ENCODE data around the gene BPI. TPM values are rescaled to one million over a fixed set of nuclear protein-coding genes. Genes with fewer than 3 reads are reported as not detected.

BPI gene
- total RNA-seq, 2 experiments from 2014 or later = not detected

GRCh38 chr20:38316341-38316740 is 12.4 kb downstream of the BPI start:
- no peak overlapping the region for H3K27ac ChIP-seq (ENCODE audit: low read depth, low read length, poor library complexity, severe bottlenecking)
- H2AFZ ChIP-seq (ENCODE audit: low read length) = no peak overlapping the region
- no peaks in the 10 kb centered on the region for H3K4me1 ChIP-seq (ENCODE audit: insufficient read depth, low read length, poor library complexity, severe bottlenecking)
- BruUV-seq (replicated peaks) = no TSS peak
- no peak for DNase-seq (ENCODE audit: low spot score)
- POLR2A ChIA-PET = no interaction called here
- TF ChIP-seq EZH2phosphoT487 (IDR thresholded peaks at IDR 0.05; ENCODE audit: borderline replicate concordance, low read depth, low read length) (no peak), CTCF (conservative IDR thresholded peaks at IDR 0.05; ENCODE audit: low read length) (no peak)
- CTCF ChIA-PET (ENCODE audit: unreplicated experiment) = no interaction called here
- H3K79me2 ChIP-seq (ENCODE audit: insufficient read depth, low read depth, low read length) = no peaks in the 10 kb centered on the region
- no peaks in the 10 kb centered on the region for H3K9me2 ChIP-seq (ENCODE audit: insufficient read depth, low read length)
- no peak overlapping the region for H3K4me3 ChIP-seq (ENCODE audit: low read depth, low read length, poor library complexity, severe bottlenecking)
- H4K20me1 ChIP-seq (ENCODE audit: insufficient read depth, low read length) = no peaks in the 10 kb centered on the region
- H3K9me3 ChIP-seq (ENCODE audit: low read length) = no peaks in the 10 kb centered on the region
- intact Hi-C loops (cut with micrococcal nuclease; ENCODE audit: unreplicated experiment) = no loop called here
- H3K36me3 ChIP-seq (ENCODE audit: insufficient read depth, low read length) = no peaks in the 10 kb centered on the region
- H3K4me2 ChIP-seq (ENCODE audit: low read length) = no peak overlapping the region

DNA sequence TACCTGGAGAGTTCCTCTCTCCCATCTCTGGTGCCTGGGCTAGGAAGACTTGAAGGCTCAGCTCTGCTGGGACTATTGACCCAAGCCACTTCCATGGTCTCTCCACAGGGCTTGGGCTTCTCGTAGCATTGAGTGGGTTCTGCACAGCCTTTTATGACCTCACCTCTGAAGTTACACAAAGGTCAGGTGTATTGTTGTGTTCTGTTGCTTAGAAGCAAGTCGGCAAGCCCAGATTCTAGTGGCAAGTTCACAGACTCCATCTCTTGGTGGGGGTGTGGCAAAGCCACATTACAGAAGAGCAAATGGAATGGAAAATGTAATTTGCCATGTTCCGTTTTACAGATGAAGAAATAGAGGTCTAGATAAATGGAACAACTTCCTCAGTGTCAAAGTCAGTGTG is 13.5 kb downstream of the BPI start:
- Histone ChIP-seq H3K27ac (ENCODE audit: low read depth, low read length, poor library complexity, severe bottlenecking) (no peak overlapping the region), H4K20me1 (ENCODE audit: insufficient read depth, low read length) (no peaks in the 10 kb centered on the region), H3K9me3 (ENCODE audit: low read length) (no peaks in the 10 kb centered on the region), H3K4me3 (ENCODE audit: low read depth, low read length, poor library complexity, severe bottlenecking) (no peak overlapping the region), H3K4me2 (ENCODE audit: low read length) (no peak overlapping the region), H3K9me2 (ENCODE audit: insufficient read depth, low read length) (no peaks in the 10 kb centered on the region), H3K36me3 (ENCODE audit: insufficient read depth, low read length) (no peaks in the 10 kb centered on the region), H2AFZ (ENCODE audit: low read length) (no peak overlapping the region), H3K79me2 (ENCODE audit: insufficient read depth, low read depth, low read length) (no peaks in the 10 kb centered on the region), H3K4me1 (ENCODE audit: insufficient read depth, low read length, poor library complexity, severe bottlenecking) (no peaks in the 10 kb centered on the region)
- BruUV-seq (replicated peaks) = no TSS peak
- intact Hi-C loops (cut with micrococcal nuclease; ENCODE audit: unreplicated experiment) = no loop called here
- TF ChIP-seq EZH2phosphoT487 (IDR thresholded peaks at IDR 0.05; ENCODE audit: borderline replicate concordance, low read depth, low read length) (no peak), CTCF (conservative IDR thresholded peaks at IDR 0.05; ENCODE audit: low read length) (no peak)
- ChIA-PET CTCF (ENCODE audit: unreplicated experiment) (no interaction called here), POLR2A (no interaction called here)
- DNase-seq (ENCODE audit: low spot score) = no peak

- ChIA-PET CTCF (ENCODE audit: unreplicated experiment) (no interaction called here), POLR2A (interaction anchor here (0.6 kb wide), 1 partner anchor 26 kb away, joined by 3 read pairs; no protein-coding TSS in a partner anchor)
- BruUV-seq (replicated peaks) = no TSS peak
Observed at GRCh38 chr20:38320221-38320620, 16.3 kb downstream of the BPI start.

More at GRCh38 chr20:38320221-38320620, 16.3 kb downstream of the BPI start:
- Histone ChIP-seq H3K36me3 (ENCODE audit: insufficient read depth, low read length) (no peaks in the 10 kb centered on the region), H3K4me1 (ENCODE audit: insufficient read depth, low read length, poor library complexity, severe bottlenecking) (no peaks in the 10 kb centered on the region), H4K20me1 (ENCODE audit: insufficient read depth, low read length) (no peaks in the 10 kb centered on the region), H3K4me3 (ENCODE audit: low read depth, low read length, poor library complexity, severe bottlenecking) (no peak overlapping the region), H3K79me2 (ENCODE audit: insufficient read depth, low read depth, low read length) (no peaks in the 10 kb centered on the region), H2AFZ (ENCODE audit: low read length) (no peak overlapping the region), H3K4me2 (ENCODE audit: low read length) (no peak overlapping the region), H3K9me2 (ENCODE audit: insufficient read depth, low read length) (no peaks in the 10 kb centered on the region), H3K9me3 (ENCODE audit: low read length) (no peaks in the 10 kb centered on the region), H3K27ac (ENCODE audit: low read depth, low read length, poor library complexity, severe bottlenecking) (no peak overlapping the region)
- TF ChIP-seq CTCF (conservative IDR thresholded peaks at IDR 0.05; ENCODE audit: low read length) (no peak), EZH2phosphoT487 (IDR thresholded peaks at IDR 0.05; ENCODE audit: borderline replicate concordance, low read depth, low read length) (no peak)
- DNase-seq (ENCODE audit: low spot score) = no peak
- intact Hi-C loops (cut with micrococcal nuclease; ENCODE audit: unreplicated experiment) = no loop called here

Data from OCI-LY7 (cell line).